RKO (cell line): Measurements from ENCODE around the gene LZTR1.

Experiments
- DNase-seq: peaks from one replicate; pipeline ENCODE4 v3.0.0-alpha.2; 2016; ENCODE audit warnings: low spot score

The LZTR1 gene

DNA sequence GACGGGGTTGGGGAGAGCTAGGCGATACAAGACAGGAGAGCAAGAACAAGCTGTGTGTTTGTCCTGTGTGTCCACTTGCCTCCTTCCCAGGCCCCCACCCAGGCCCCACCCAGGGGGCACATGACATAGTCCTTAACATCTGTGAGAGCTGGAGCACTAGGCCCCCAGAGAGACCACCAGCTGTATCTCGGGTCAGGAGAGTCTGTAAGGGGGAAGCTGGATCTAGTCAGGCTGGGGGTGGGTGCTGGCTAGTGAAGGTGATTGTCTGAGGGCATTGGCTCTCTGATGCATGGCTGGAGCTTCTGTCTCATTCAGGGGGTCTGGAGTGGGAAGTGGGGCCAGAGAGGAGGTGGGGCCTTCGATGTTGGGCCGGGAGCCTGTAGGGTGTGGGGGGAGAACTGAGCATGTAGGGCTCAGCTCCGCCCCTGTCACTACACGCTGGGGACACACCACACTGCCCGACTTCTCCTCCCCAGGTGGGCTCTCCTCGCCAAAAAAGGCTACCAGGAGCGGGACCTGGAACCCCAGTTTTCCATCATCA lies 33.4 kb downstream of the LZTR1 start:
- no peak for DNase-seq

GRCh38 chr22:21016644-21017420 lies 34.7 kb downstream of the LZTR1 start:
- DNase-seq: no peak

DNA sequence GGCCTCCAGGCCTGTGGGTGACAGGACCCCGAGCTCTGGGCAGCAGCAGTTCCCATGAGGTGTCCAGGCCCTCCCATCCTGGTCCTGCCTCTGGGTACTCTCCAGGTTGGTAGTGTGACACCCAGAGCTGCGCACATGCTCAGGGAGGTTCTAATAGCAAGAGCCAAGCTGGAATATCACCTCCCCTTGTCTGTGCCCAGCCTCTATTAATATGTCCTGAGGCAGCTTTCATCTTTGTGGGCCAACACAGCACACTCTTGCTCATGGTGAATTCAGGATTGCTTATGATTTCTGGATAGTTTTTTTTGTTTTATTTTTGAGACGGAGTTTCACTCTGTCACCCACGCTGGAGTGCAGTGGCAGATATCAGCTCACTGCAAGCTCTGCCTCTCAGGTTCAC lies 36.2 kb downstream of the LZTR1 start:
- DNase-seq: no peak

GRCh38 chr22:21020802-21021429 lies 38.8 kb downstream of the LZTR1 start:
- DNase-seq: no peak

- no peak for DNase-seq
Measured at GRCh38 chr22:21022507-21022906, 40.4 kb downstream of the LZTR1 start.

DNA sequence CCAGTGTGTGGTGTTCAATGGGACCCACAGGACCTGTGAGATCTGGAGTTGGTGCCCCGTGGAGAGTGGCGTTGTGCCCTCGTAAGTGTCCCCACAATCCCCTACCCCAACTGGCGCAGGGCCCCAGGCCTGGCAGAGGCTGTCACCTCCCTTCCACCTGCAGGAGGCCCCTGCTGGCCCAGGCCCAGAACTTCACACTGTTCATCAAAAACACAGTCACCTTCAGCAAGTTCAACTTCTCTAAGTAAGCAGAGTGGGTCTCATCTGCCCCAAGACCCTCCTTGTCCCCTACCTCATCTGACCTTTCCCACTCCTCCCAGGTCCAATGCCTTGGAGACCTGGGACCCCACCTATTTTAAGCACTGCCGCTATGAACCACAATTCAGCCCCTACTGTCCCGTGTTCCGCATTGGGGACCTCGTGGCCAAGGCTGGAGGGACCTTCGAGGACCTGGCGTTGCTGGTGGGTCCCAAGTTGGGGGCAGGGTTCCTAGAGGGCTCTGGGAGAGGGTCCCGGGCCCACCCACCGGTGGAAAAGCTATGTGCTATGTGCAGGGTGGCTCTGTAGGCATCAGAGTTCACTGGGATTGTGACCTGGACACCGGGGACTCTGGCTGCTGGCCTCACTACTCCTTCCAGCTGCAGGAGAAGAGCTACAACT lies 41.0 kb downstream of the LZTR1 start:
- DNase-seq: no peak

- no peak for DNase-seq
Measured at GRCh38 chr22:21025266-21025665, 43.2 kb downstream of the LZTR1 start.

GRCh38 chr22:21025763-21026755 lies 44.0 kb downstream of the LZTR1 start:
- DNase-seq: no peak

DNA sequence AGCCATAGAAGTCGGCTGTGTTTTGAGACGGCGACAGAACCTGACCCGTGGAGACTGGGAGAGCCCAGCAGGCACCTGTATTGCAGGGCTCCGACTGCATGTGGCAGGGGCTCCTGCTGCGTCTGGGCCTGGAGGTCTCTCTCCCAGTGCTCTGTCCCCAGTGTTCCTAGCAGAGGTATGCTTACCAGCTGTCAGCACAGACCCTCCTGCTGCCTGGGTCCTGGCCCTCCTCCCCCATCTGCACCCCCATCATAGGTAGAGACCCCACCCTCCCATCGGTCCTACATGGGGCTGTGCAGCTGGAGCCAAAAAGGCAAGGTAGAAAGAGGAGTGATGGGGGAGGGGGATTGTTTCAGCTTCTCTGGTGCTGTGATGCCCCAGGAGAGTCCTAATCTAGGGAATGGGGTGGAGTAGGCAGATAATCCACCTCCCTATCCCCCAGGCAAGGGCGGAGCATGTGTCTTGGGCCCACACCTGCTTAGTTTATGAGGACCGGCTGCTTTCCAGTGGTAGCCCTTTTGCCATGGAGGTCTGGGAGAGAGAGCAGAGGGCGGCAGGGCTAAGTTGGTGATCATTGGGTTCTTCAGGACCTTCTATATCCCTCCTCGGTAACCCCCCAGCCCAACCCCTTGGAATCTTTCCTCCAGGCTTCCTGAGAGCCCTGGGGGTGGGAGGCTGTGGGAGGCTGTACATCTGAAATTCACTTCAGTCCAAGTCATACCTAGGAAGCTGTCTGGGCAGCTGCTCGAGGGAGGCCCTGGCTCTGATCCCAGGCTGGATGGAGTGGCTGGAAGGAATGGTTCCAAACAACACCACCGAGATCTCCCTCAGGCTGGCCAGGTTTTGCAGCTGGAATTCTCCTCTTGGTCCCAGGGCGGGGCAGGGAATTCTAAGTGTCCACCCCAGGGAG lies 44.9 kb downstream of the LZTR1 start:
- no peak for DNase-seq

- DNase-seq: no peak
Measured at GRCh38 chr22:21028277-21029251, 46.5 kb downstream of the LZTR1 start.

DNA sequence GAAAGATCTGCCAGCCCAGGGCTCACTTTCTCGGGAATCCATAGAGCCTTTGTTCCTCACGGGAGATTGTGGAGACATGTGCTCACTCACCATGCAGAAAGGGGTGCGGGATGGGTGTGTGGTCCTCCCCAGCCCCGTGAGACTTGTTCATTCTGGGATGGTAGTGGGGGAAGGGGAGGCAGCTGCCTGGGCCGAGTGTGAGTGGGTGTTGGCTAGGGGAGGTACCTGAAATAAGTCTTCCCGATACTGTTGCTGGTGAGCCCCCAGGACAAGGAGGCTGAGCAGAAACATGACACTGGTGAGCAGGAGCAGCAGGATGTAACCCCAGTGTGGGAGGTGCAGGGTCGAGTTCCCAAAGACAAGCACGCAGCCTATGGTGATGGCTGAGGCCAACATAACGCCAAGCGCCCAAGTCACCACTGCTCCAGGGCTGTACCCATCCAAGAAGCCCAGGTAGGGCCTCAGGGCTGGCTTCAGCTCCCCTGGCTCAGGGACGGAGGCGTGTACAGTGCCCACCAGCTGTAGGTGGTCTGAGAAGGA lies 47.5 kb downstream of the LZTR1 start:
- DNase-seq: no peak

DNA sequence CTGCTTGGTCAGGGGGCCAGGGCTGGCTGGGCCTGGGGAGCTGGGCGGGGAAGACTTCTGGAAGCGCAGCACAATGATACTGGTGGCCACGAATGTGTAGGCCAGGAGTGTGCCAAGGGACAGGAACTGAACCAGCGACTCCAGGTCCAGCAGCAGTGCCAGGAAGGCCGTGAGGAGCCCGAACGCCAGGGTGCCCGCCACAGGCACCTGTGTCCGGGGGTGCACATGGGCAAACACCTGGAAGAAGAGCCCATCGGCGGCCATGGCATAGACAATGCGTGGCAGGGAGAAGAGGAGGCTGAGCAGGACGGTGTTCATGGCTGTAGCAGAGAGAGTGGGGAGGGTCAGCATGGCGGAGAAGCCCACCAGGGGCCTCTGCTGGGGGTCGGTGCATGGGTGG lies 47.9 kb downstream of the LZTR1 start:
- DNase-seq: no peak

- DNase-seq: no peak
Measured at GRCh38 chr22:21030621-21031544, 48.8 kb downstream of the LZTR1 start.

GRCh38 chr22:21031545-21032036 lies 49.5 kb downstream of the LZTR1 start:
- DNase-seq: no peak

DNA sequence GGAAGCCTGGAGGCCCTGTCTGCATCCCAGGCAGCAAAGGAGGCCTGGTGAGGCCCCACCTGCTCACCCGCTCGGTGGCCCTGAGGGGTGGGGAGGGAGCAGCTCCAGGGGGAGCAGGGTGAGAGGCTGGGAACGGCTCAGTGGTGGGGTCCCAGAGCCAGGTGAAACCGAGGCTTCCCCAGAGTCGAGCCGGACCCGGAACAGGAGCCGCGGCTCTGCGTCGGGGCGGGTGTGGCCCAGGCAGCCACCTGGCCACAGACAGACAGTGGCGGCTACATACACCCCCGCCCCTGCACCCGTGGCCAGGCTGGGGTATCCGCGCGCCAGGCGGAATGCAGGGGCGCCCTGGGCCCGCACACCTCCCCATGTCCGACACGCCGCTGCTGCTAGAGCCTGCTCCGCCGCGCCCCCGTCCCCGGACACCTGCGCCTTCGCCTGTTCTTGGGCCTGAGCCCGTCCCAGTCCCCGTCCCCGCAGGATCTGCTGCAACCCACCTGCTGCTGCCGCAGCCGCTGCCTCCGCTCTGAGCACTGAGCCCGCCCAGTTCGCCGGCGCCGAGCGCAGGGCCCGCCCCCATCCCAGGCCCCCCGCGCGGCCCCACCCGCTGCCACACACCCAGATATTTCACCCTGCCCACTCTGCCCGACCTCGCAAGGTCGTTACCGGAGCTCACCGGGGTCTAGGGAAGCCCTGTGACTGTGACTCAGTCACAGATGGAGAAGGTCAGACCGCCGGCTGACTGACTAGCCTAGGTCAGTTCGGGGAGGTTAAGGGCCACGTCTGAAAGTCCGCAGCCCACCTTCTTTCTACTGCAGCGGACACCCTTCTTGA lies 50.2 kb downstream of the LZTR1 start, which contains the start of gene SLC7A4:
SLC7A4 (minus strand) TSS at position 525 of the 831 bp plus-strand sequence. CDS start 749 bp downstream, outside the sequence.
- no peak for DNase-seq

GRCh38 chr22:21032868-21033688 lies 51.0 kb downstream of the LZTR1 start:
- DNase-seq: no peak
